Activated CD4-positive, alpha-beta T cell treated with anti-CD3 and anti-CD28 coated beads, Interleukin-2, amount 10 ng/mL, durations not matched to agents 24 days and 14 days (primary cell): ENCODE measurements around the gene ZNF205. TPM values are rescaled to one million over a fixed set of nuclear protein-coding genes. Genes with fewer than 3 reads are reported as not detected.
"Not testable (repeated sequence)": the region's sequence is repeated elsewhere in the genome, so short reads cannot be mapped to it uniquely, and the experiment has no call there.

Source experiments
- DNase-seq: peaks from one replicate; pipeline ENCODE4 v3.0.0; 2022
- H3K27ac Mint-ChIP-seq: one replicate; pipeline ENCODE4 v1.8.0; 2022; ENCODE audit warnings: mild to moderate bottlenecking, mixed read lengths
- H3K27me3 Mint-ChIP-seq: one replicate; pipeline ENCODE4 v1.8.0; 2022; ENCODE audit warnings: mixed read lengths
- H3K36me3 Mint-ChIP-seq: one replicate; pipeline ENCODE4 v1.8.0; 2022; ENCODE audit warnings: low read depth, mild to moderate bottlenecking, mixed read lengths
- H3K4me1 Mint-ChIP-seq: one replicate; pipeline ENCODE4 v1.8.0; 2021; ENCODE audit warnings: mixed read lengths
- H3K4me3 Mint-ChIP-seq: one replicate; pipeline ENCODE4 v1.8.0; 2022; ENCODE audit warnings: mild to moderate bottlenecking, moderate library complexity, mixed read lengths
- H3K9me3 Mint-ChIP-seq: one replicate; pipeline ENCODE4 v1.8.0; 2021; ENCODE audit warnings: mixed read lengths
- intact Hi-C: fragments of 100-400 bp; cut with micrococcal nuclease; formaldehyde crosslinking; loops from one replicate; pipeline ENCODE4 v1.15.1; 2023
- total RNA-seq: library from RNA; stranded (reverse); gene quantifications from 2 replicates; pipeline ENCODE4 v1.2.3, GENCODE V29; 2022

Gene ZNF205
- total RNA-seq, 1 donor from 2014 or later: 0.21 TPM

DNA sequence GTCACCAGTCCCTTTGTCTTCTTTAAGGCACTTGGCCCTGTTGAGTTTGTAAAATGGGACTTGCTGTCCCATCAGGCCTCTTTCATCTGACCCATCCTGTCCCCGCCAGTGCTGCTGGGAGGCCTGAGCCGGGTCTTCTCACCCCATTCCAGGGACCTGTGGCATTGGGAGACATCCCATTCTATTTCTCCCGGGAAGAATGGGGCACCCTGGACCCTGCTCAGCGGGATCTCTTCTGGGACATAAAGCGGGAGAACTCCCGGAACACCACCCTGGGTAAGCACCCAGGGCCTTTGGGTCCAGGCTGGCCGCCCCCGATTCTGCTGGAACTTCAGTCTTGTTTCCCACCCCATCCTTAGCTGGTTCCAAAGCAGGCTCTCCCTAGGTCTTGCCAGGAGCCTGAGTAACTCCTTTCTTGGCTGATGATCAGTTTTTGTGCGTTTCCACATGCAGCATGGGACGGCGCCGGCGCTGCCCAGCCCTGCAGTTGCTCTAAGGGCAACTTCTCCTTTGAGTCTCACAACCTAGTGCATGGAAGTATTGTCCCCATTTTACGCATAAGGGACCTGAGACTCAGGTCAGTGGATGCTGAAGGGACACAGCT is 26.5 kb downstream of the ZNF205 start:
- Mint-ChIP-seq H3K4me1 (peaks cover 14% of the 10 kb centered on the region), H3K4me3 (no peak overlapping the region), H3K27me3 (no peaks in the 10 kb centered on the region), H3K36me3 (peaks cover 22% of the 10 kb centered on the region), H3K27ac (no peak overlapping the region), H3K9me3 (no peaks in the 10 kb centered on the region)
- no peak for DNase-seq
- intact Hi-C loops: no loop called here

DNA sequence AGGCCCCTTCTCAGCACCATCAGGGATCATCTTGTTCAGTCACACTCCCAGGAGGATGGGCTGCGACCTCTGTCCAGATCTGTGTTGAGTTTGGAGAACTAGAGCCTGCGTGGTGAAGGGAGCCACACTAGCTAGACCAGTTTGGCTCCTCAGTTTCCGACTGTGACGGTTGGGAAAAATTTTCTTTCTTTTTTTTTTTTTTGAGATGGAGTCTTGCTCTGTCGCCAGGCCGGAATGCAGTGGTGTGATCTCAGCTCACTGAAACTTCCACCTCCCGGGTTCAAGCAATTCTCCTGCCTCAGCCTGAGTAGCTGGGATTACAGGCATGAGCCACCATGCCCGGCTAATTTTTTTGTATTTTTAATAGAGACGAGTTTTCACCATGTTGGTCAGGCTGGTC is 27.2 kb downstream of the ZNF205 start:
- Mint-ChIP-seq H3K4me1 (peaks cover 12% of the 10 kb centered on the region), H3K36me3 (peaks cover 20% of the 10 kb centered on the region)
- H3K27ac Mint-ChIP-seq, H3K4me3 Mint-ChIP-seq, H3K9me3 Mint-ChIP-seq, H3K27me3 Mint-ChIP-seq, DNase-seq, intact Hi-C loops: not testable (repeated sequence)

- Mint-ChIP-seq H3K27me3 (no peaks in the 10 kb centered on the region), H3K36me3 (peaks cover 18% of the 10 kb centered on the region), H3K4me1 (peaks cover 7% of the 10 kb centered on the region), H3K27ac (no peak overlapping the region), H3K9me3 (no peaks in the 10 kb centered on the region), H3K4me3 (no peak overlapping the region)
- intact Hi-C loops: no loop called here
- no peak for DNase-seq
Observed at GRCh38 chr16:3140603-3141427, 28.4 kb downstream of the ZNF205 start.

GRCh38 chr16:3141781-3142311 is 29.5 kb downstream of the ZNF205 start:
- H3K9me3 Mint-ChIP-seq: no peaks in the 10 kb centered on the region
- H3K4me1 Mint-ChIP-seq: peaks cover 2% of the 10 kb centered on the region
- no peak overlapping the region for H3K4me3 Mint-ChIP-seq
- intact Hi-C loops: no loop called here
- H3K36me3 Mint-ChIP-seq: peaks cover 18% of the 10 kb centered on the region
- H3K27ac Mint-ChIP-seq: no peak overlapping the region
- no peak for DNase-seq
- no peaks in the 10 kb centered on the region for H3K27me3 Mint-ChIP-seq

GRCh38 chr16:3142327-3142726 is 29.9 kb downstream of the ZNF205 start:
- DNase-seq: no peak
- H3K4me1 Mint-ChIP-seq: no peaks in the 10 kb centered on the region
- no peaks in the 10 kb centered on the region for H3K27me3 Mint-ChIP-seq
- H3K36me3 Mint-ChIP-seq: peaks cover 18% of the 10 kb centered on the region
- no peak overlapping the region for H3K4me3 Mint-ChIP-seq
- H3K27ac Mint-ChIP-seq: no peak overlapping the region
- intact Hi-C loops: no loop called here
- H3K9me3 Mint-ChIP-seq: no peaks in the 10 kb centered on the region

- intact Hi-C loops: no loop called here
- Mint-ChIP-seq H3K27ac (no peak overlapping the region), H3K27me3 (no peaks in the 10 kb centered on the region), H3K36me3 (peaks cover 16% of the 10 kb centered on the region), H3K9me3 (no peaks in the 10 kb centered on the region), H3K4me1 (no peaks in the 10 kb centered on the region), H3K4me3 (no peak overlapping the region)
- no peak for DNase-seq
Observed at GRCh38 chr16:3142770-3143169, 30.4 kb downstream of the ZNF205 start.

- no peak overlapping the region for H3K27ac Mint-ChIP-seq
- intact Hi-C loops: no loop called here
Observed at GRCh38 chr16:3143189-3143588, 30.8 kb downstream of the ZNF205 start.

GRCh38 chr16:3143598-3144320 is 31.4 kb downstream of the ZNF205 start:
- intact Hi-C loops: no loop called here
- H3K36me3 Mint-ChIP-seq: peaks cover 16% of the 10 kb centered on the region
- H3K4me3 Mint-ChIP-seq: no peak overlapping the region
- H3K9me3 Mint-ChIP-seq: no peaks in the 10 kb centered on the region
- H3K27me3 Mint-ChIP-seq: no peaks in the 10 kb centered on the region
- no peak for DNase-seq
- no peaks in the 10 kb centered on the region for H3K4me1 Mint-ChIP-seq
- H3K27ac Mint-ChIP-seq: no peak overlapping the region

More at GRCh38 chr16:3143189-3143588, 30.8 kb downstream of the ZNF205 start:
- no peaks in the 10 kb centered on the region for H3K9me3 Mint-ChIP-seq
- H3K27me3 Mint-ChIP-seq: no peaks in the 10 kb centered on the region
- H3K36me3 Mint-ChIP-seq: peaks cover 16% of the 10 kb centered on the region
- H3K4me1 Mint-ChIP-seq: no peaks in the 10 kb centered on the region
- DNase-seq: no peak
- H3K4me3 Mint-ChIP-seq: no peak overlapping the region

DNA sequence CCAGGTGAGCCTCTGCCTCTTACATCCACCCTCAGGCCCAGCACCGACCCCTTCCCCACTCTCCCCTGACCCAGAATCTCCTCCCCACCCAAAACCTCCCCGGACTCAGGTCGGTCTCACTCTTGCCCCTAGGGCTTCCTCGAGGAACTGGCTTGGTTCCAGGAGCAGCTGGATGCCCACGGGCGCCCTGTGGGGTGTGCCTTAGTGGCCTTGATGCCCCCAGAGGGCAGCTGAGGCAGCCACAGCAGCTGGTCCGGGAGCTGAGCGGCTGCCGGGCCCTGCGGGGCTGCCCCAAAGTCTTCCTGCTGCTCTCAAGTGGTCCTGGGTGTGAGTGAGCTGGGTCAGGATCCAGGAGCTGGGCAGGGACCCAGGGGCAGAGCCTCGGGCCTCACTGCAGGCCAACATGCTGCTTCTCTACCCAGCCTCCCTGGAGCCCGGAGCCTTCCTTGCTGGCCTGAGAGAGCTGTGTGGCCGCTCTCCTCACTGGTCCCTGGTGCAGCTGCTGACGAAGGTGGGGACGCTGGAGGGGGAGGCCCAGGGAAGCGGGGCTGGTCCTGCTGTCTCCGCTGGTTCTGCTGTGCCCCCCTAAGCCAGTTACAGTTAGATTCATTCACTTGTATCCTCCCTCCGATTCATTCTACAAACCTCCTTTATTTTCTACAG is 32.1 kb downstream of the ZNF205 start:
- Mint-ChIP-seq H3K36me3 (peaks cover 12% of the 10 kb centered on the region), H3K27me3 (no peaks in the 10 kb centered on the region), H3K27ac (no peak overlapping the region), H3K9me3 (no peaks in the 10 kb centered on the region), H3K4me3 (no peak overlapping the region), H3K4me1 (no peaks in the 10 kb centered on the region)
- DNase-seq: no peak
- intact Hi-C loops: no loop called here

DNA sequence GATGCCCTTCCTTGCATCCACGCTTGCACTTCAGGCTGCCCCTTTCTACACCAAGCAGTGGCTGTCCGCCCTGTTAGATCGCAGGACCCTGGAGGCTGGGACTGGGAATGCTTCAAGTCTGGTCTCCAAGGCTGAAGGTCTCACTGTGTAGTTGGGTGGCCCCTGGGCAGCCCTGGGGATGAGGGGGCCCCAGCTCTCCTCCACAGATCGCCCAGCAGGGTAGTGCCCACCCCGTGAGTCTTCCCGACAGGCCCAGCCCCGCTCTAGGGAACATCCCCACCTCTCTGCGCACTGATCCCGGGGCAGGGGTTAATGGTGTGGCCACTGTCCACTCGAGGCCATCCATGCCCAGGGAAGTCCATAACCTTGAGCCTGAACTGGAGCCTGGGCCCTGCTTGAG is 32.8 kb downstream of the ZNF205 start:
- intact Hi-C loops: no loop called here
- Mint-ChIP-seq H3K9me3 (no peaks in the 10 kb centered on the region), H3K27me3 (no peaks in the 10 kb centered on the region), H3K36me3 (peaks cover 10% of the 10 kb centered on the region), H3K4me1 (peaks cover 4% of the 10 kb centered on the region), H3K4me3 (no peak overlapping the region), H3K27ac (no peak overlapping the region)
- no peak for DNase-seq

DNA sequence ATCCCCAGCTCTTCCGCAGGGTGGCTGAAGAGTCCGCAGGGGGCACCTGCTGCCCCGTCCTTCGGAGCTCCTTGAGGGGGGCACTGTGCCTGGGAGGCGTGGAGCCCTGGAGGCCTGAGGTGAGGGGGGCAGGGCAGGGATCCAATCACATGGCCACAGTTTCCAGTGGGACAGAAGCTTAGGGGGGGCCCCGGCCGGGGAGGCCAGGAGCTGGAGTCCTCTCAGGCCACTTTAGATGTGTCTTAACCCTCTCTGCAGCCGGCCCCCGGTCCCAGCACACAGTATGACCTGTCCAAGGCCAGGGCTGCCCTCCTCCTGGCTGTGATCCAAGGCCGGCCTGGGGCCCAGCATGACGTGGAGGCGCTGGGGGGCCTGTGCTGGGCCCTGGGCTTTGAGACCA is 33.3 kb downstream of the ZNF205 start:
- intact Hi-C loops: no loop called here
- no peak for DNase-seq
- Mint-ChIP-seq H3K4me1 (peaks cover 5% of the 10 kb centered on the region), H3K27ac (no peak overlapping the region), H3K4me3 (no peak overlapping the region), H3K27me3 (peaks cover under 1% of the 10 kb centered on the region), H3K36me3 (peaks cover 10% of the 10 kb centered on the region), H3K9me3 (no peaks in the 10 kb centered on the region)

DNA sequence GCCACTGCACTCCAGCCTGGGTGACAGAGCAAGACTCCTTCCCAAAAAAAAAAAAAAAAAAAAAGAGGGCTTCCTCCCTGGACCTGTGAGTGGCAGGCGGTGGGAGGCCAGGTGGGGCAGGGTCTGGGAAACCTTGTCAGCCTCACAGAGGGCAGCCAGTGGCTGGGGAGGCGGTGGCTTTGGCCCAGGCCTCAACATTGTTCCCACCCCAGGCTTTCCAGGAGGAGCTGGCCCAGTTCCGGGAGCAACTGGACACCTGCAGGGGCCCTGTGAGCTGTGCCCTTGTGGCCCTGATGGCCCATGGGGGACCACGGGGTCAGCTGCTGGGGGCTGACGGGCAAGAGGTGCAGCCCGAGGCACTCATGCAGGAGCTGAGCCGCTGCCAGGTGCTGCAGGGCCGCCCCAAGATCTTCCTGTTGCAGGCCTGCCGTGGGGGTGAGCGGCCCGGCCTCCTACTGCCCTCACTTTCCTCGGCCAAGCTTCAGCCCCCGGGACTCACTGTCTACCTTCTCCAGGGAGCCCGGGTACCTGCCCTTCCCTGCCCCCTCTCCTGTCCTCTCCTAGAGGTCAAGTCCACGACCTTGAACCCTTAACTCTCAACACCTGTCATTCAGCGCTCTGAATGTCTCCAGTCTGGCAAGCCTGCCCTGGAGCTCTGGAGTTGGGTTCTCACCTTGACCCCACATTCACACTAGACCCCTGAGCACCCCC is 34.8 kb downstream of the ZNF205 start:
- no peak overlapping the region for H3K4me3 Mint-ChIP-seq
- no peak overlapping the region for H3K27ac Mint-ChIP-seq
- peaks cover 3% of the 10 kb centered on the region for H3K27me3 Mint-ChIP-seq
- intact Hi-C loops: no loop called here
- H3K36me3 Mint-ChIP-seq: peaks cover 7% of the 10 kb centered on the region
- DNase-seq: no peak
- peaks cover 14% of the 10 kb centered on the region for H3K4me1 Mint-ChIP-seq
- no peaks in the 10 kb centered on the region for H3K9me3 Mint-ChIP-seq

DNA sequence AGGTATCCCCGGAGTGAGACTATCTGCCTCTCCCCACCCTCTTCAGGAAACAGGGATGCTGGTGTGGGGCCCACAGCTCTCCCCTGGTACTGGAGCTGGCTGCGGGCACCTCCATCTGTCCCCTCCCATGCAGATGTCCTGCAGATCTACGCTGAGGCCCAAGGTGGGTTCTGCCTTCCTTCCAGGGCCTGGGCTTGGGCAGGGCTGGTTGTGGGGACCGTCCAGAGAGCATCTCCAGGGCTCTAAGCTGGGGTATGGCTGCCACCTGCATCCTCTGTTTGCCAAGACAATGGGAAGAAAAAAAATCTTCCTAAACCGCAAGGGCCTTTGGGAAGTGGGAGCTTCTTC is 35.3 kb downstream of the ZNF205 start:
- no peak overlapping the region for H3K4me3 Mint-ChIP-seq
- peaks cover 8% of the 10 kb centered on the region for H3K36me3 Mint-ChIP-seq
- H3K27me3 Mint-ChIP-seq: peaks cover 6% of the 10 kb centered on the region
- H3K27ac Mint-ChIP-seq: no peak overlapping the region
- peaks cover 19% of the 10 kb centered on the region for H3K4me1 Mint-ChIP-seq
- H3K9me3 Mint-ChIP-seq: peaks cover 3% of the 10 kb centered on the region
- DNase-seq: no peak
- intact Hi-C loops: no loop called here
